EL (cell line): ENCODE measurements around the gene MICU1.
A peak's percentile ranks its signal among the peaks of the same experiment; 100 is the strongest.
"Not testable (repeated sequence)": the region's sequence is repeated elsewhere in the genome, so short reads cannot be mapped to it uniquely, and the experiment has no call there.

Experiments used
- DNase-seq: peaks from one replicate; pipeline ENCODE4 v3.0.0-alpha.2; 2016

Gene MICU1

GRCh38 chr10:72337039-72337629 lies 288.7 kb downstream of the MICU1 start:
- DNase-seq = peak; percentile 63

DNA sequence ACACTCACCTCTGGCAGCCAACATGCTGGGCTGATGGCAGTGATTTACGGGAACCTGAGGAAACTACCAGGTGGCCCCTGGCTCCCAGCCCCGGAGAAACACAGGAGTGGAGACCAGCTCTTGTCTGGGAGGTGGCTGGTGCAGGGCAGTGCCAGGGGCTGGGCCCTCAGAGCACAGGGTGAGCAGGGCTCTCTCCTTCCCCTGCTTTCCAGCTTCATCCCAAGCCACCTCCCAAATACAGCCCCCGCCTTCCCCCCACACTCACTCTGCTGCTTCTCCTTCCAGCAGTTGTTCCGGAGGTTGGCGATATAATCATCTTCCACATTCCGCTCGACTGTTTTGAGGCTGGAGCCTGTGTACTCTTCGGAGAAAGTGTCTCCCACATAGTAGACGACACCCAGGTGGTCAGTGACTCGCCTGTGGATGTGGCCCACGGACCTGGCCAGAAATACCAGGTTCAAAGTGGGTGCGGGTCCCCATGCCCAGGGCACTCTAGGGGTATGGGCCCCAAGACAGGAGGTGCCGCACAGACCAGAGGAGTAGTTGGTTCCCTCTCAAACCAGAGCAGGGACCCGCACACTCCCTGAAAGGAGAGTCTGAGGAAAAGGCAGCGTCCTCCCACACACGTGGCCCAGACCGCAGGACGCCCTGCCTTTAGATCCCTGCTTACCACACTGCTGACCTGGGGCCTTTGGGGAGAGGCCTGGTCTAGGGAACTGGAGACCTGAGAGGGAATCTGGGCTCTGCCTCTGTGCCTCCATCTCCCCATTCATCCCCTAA lies 289.4 kb downstream of the MICU1 start:
- no peak for DNase-seq

- DNase-seq = no peak
These were observed 290.3 kb downstream of the MICU1 start for GRCh38 chr10:72335394-72336258.

DNA sequence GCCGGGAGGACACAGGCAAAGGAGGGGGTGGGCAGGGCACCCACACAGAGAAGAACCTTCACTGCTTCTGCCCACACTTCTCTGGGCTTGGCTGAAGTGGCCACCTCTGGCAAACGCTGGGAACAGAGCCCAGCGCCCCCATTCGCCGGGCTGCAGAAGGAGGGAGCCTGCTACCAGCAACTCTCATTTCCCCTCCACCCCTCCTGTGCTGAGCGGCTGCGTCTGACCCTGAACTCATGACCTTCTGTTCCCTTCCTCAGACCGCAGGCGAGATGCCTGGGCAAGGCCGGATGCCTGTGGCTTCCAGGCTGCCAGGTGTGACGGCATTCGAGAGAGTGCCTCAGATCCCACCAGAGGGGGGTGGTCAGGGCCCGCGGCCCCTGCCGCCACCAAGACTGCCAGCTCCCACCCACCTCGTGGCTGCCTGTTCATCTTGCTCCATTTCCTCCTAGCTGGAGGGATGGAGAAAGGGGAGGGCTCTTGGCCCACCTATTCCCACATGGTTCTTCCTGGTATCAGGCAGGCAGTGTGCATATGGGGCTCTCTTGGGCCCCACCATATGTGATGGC lies 291.0 kb downstream of the MICU1 start:
- DNase-seq = no peak

DNA sequence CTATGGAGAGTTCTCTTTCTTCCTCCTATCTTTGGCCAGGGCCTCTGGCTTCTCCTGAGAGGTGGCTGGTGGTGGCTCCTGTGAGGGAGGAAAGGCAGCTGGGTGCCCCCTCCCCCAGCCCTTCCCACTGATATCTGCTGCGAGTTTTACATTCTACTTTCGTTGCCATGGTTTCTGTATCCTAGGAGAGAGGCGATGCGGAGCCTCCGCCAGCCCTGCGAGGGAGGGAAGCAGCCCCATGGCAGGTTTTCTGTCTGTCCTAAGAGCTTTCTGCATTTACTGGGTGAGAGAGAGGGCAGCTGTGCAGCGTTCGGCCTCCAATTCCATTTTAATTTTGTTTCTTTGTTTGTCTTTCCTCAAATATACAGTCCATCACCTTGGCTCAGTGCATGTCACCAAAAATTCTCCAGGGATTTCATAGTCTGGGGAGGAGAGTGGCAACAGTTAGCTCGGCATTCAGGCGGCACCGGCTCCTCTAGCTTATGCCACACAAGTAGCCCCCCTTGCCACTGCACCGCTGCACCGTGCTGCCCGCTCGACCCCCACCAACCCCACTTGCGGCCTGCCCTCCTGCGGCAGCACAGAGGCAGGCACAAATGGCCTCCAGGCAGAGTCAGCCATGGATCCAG lies 291.6 kb downstream of the MICU1 start:
- DNase-seq = no peak

DNA sequence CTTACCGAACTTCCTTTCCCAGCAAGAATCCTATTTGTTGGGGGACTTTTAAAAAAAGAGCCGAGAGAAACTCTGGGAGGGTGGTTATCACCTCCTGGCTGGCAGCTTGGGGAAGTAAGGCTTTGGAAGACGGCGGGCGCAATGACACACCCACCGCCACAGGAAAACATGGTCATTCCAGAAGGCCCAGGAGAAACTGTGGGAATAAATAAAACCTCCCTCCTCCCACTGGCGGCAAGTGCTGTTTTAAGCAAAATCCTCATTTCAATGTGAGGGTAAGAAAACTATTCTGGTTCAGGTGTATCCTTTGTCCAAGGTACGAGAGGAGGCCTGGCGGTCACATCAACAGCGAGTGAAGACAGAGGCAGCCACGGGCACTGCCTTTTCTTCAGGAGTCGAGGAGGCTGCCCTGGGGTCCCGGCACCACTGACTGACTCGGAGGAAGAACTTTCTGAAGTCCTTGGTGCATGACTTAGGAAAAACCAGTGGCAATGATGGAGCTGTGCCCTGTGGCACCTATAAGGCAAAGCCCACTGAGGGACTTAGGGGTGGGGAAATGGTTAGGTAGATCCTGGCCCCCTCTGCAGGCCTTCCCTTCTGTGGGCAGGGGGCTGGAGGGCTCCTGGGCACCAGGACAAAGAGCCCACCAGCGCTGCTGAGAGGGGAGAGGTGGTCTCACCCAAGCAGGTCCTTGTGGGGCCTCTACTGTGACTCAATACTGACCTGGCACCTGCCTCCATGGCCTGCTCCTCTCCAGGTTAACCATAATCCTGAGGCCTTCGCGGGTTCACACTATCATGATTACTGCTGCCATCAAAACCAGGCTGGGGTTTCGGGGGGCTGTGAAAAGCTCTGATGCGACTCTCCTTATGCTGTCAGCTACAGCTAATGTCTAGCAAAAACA lies 292.5 kb downstream of the MICU1 start:
- no peak for DNase-seq

- no peak for DNase-seq
These were observed 293.3 kb downstream of the MICU1 start for GRCh38 chr10:72332423-72333111.

GRCh38 chr10:72331575-72332422 lies 294.1 kb downstream of the MICU1 start:
- peak; percentile 51 for DNase-seq

DNA sequence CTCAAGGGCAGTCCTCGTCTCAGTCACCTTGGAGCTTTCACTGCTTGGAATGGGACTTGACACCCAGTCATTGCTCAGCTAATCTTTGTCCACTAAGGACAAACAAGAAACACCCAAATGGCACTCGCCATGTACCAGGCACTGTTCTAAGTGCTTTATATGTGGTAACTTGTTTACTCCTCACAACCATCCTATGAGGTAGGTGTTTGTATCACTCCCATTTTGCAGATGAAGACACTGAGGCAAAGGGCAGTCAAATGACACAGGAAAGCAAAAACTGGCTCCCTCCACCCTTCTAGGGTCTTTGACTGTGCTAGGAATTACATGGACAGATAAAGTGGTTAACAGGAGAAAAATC lies 295.8 kb downstream of the MICU1 start:
- no peak for DNase-seq

DNA sequence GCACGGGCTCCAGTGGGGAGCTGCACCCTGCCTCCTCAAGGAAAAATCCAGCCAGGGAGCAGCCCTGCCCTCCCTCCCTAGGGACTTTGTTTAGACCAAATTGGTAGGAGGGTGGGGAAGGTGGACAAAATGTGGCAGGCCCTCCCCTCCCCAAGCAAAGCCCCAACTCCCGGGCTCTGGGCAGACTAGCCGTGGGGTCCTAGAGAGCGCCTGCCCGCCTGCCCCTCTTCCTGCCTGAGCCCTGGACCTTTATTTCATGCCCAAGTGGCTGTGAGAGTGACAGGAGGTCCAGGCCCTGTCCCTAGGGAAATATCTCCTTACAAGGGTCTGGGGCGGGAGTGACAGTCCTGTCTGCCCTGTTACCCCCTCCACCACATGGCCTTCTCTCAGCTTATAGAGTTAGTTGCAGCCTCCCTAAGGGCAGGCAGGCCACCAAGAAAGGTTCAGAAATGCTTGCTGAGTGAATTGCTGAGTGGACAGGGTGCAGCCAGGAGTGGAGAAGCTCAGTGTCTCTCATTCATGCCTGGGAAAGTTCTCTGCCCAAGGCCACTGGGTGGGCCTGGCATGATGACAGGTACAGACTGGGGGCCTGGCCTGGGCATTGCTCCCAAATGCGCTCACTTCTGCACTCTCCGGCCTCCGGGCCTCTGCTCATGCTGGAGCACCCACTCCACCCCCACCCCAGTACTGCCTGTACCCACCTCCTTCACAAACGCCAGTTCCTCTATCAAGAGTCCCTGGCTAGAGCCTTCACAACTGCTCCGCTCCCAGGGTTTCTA lies 296.4 kb downstream of the MICU1 start:
- DNase-seq = no peak

- DNase-seq = no peak
These were observed 297.1 kb downstream of the MICU1 start for GRCh38 chr10:72328829-72329204.

DNA sequence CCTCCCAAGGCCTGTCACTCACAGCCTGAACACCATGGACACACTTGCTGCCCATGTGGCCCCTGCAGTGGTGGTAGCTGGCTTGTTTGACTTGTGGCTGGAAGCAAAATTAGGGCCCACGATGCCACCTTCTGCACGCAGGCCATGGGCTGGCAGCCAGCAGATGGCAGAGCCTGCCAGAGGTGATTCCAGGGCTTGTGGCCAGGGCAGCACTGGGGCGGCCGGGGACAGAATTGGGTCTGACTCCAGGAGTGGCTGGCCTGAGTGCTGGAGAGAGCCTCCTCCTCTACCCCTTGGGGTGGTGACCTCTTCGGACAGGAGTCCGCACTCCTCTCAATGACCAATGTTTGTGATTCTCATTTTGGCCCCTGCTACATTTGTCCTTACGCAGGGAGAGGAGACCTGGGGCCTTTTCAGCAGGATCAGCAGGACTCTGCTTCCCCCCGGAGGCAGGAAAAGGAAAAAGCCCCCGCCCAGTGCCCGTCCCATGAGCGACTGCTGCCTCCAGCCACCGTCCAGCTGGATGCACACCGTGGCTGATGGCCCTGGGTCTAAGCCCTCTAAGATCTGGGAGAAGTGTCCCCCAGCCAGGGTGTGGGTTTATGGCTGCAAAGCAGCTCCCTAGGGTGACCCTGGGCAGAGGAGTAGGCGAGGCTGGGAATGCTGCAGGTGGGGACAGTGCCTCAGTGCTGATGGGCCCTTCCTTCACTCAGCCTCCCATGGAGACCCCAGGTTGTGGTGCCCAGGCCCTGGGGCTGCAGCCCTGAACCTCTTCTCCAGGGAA lies 297.6 kb downstream of the MICU1 start:
- peak; percentile 66 for DNase-seq

DNA sequence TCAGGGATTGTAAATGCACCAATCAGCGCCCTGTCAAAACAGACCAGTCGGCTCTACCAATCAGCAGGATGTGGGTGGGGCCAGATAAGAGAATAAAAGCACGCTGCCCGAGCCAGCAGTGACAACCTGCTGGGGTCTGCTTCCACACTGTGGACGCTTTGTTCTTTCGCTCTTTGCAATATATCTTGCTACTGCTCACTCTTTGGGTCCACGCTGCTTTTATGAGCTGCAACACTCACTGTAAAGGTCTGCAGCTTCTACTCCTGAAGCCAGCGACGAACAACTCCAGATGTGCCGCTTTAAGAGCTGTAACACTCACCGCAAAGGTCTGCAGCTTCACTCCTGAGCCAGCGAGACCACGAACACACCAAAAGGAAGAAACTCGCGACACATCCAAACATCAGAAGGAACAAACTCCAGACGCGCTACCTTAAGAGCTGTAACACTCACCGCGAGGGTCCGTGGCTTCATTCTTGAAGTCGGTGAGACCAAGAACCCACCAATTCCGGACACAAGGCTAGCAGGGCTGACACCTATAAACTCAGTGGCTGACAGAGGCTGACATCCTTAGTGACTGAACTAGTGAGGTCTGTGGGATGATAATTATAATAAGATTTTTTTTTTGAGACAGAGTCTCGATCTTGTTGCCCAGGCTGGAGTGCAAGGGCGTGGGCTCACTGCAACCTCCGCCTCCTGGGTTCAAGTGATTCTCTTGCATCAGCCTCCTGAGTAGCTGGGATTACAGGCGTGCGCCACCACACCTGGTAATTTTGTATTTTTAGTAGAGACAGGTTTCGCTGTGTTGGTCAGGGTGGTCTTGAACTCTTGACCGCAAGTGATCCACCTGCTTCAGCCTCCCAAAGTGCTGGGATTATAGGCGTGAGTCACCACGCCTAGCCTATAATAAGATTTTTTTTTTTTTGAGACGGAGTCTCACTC lies 298.9 kb downstream of the MICU1 start:
- not testable (repeated sequence) for DNase-seq

DNA sequence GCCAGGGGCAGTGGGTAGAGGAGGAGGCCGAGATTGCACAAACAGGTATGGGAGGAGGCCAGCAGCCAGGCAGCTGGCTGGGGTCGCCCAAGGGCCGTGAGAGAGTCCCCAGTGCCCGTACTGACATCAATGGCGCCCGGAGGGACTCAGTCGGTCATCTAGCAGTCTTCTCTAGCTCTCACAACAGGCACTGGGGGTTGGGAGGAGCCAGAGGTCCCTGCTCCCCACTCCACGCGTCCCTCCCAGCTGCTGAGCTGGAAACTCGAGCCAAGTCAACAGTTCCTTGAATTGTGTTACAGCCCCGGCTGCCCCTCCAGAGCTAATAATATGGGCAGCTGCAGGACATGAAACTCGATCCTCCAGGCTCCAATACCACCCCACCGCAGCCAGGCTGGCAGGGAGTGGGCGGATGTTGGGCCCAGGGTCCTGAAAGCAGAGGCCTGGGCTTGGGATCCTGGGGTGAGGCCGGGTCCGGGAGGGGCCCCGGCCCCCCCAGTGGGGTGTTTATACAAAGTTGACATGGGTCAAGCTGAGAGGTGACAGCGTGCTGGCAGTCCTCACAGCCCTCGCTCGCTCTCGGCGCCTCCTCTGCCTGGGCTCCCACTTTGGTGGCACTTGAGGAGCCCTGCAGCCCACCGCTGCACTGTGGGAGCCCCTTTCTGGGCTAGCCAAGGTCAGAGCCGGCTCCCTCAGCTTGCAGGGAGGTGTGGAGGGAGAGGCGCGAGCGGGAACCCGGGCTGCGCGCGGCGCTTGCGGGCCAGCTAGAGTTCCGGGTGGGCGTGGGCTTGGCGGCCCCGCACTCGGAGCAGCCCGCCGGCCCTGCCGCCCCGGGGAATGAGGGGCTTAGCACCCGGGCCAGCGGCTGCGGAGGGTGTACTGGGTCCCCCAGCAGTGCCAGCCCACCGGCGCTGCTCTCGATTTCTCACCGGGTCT lies 300.4 kb downstream of the MICU1 start:
- not testable (repeated sequence) for DNase-seq

- DNase-seq = no peak
These were observed 302.1 kb downstream of the MICU1 start for GRCh38 chr10:72323771-72324191.

- DNase-seq = no peak
These were observed 302.6 kb downstream of the MICU1 start for GRCh38 chr10:72323108-72323749.
